HG03175 (cell line): ENCODE measurements around the gene STK10.

ENCODE experiments used
- ATAC-seq: cut with Tn5 transposase; IDR thresholded peaks from one replicate; pipeline ENCODE4 v1.9.1; 2021; ENCODE audit warnings: mild to moderate bottlenecking, moderate library complexity; ENCODE audit not compliant: unreplicated experiment

Gene STK10

GRCh38 chr5:172189693-172190296 lies 1.8 kb upstream of the STK10 start:
- ATAC-seq, result no peak

GRCh38 chr5:172188893-172189692 lies 1.1 kb upstream of the STK10 start:
- no peak for ATAC-seq

DNA sequence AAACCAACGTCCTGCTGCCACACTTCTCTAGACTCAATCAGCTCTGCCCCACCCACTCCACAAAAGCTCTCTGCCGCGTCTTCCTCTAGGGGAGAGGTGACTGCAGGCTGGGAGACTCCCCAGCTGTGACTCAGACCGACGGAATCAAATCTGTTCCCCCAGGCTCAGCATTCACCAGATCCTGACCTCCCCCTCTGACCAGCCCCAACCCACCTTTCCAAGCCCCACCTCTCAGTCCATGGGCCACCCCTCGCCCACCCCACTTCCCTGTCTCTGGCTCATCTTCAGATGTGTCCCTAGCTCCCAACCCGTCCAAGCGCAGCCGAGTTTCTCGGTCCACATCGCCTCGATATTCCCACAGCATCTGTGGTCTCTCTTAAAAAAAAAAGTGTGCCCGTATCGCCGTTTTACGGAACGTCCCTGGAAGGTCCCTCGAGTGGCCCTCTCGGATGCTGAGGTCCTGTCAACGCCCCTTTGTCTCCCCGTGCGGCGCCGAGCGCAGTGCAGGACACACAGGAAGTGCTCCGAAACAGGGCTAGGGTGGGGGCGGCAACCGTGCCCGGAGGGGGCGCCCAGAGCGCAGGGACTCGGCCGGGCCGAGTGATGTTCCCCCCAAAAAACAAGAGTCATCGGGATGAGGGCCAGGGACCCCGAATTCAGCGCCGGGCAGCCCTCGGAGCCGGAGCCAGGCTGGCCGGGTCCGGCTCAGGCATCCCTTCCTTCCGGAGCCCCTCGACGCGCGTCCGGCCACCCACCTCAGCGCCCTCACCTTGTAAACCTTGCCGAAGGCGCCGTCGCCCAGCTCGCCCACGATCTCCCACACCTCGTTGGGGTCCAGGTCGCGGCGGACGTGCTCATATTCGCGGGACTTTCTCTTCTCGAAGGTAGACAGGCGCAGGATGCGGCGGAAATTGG lies 649 bp downstream of the STK10 start:
- ATAC-seq, result peak; percentile 26

- no peak for ATAC-seq
These were observed 1.8 kb downstream of the STK10 start for GRCh38 chr5:172186114-172186695.

- ATAC-seq, result no peak
These were observed 2.9 kb downstream of the STK10 start for GRCh38 chr5:172185096-172185461.

DNA sequence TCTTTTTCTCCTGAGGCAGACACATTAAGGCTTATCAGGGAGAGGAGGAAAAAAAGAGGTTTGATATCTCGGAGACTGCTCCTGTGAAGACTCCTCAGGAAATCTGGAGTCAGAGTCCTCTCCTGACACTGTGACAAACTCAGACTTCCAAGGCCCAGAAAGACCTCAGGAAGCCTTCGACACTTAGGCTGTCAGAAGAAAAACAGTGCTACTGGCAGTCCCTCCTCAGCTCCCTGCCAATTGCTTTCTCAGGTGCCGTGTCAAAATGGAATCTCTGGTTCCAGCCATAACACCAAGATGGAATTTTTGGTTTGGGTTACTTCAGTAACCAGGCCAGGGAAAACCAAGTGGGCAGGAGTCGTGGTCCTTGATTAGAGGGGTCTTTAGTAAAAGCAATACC lies 4.1 kb downstream of the STK10 start:
- ATAC-seq, result no peak

GRCh38 chr5:172182291-172182690 lies 5.7 kb downstream of the STK10 start:
- ATAC-seq, result no peak

GRCh38 chr5:172180936-172181335 lies 7.1 kb downstream of the STK10 start:
- no peak for ATAC-seq

DNA sequence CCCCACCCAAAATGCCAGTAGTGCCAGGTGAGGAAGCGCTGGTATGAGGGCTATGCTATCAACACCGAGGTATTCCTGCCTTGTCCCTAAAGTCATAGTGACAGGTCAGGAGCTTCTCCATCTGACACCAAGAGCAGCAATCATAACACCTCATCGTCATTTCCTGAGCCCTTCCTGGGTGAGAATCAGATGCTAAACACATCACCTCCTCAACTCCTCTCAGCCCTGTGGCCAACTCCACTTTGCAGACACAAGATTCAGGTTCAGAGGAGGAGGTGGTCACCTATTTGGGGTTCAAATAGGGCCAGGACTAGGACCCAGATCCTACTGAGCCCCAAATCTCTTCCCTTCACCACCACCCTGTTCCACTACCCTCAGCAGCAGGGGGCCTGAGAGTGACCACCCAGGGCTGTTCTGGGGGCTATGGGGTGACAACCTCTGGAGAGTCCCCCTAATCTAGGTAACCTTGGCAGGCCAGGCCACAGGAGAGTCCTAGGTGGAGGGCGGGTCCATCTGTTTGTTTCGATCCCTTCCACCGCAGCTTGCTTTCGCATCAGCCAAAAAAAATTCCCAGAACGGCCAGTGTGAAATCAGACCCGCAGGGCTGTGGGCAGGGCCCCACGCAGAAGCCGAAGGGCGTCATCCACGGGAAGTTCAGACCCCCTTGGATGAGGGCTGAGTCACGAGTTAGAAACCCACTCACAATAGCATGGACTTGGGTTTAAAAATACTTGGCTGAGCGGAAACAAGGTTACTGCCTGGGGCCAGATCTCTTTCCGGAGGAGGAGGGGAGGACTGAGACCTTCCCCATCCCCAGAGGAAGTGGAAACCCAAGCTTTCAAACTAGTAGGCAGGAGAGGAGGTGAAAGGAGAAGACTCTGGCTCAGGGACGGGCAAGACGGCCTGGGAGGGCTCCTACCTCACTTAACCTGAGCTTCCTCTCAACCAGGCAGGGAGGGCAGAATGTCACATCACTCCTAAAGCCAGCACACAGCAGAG lies 8.7 kb downstream of the STK10 start:
- ATAC-seq, result peak; percentile 32

GRCh38 chr5:172178301-172178987 lies 9.6 kb downstream of the STK10 start:
- ATAC-seq, result no peak

DNA sequence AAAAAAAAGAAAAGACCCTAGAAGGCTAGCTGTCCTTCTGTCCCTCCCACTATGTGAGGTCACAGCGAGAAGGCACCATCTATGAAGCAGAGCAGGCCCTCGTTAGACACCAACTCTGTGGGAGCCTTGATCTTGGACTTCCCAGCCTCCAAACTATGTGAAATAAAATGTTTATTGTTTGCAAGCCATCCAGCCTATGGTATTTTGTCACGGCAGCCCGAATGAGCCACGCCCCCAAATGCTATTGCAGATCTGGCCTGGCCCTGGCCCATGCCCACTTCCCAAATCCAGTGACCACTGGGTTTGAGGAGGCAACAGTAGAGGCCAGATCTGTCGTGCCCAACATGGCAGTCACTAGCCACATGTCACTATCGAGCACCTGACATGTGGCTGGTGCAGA lies 10.8 kb downstream of the STK10 start:
- no peak for ATAC-seq

DNA sequence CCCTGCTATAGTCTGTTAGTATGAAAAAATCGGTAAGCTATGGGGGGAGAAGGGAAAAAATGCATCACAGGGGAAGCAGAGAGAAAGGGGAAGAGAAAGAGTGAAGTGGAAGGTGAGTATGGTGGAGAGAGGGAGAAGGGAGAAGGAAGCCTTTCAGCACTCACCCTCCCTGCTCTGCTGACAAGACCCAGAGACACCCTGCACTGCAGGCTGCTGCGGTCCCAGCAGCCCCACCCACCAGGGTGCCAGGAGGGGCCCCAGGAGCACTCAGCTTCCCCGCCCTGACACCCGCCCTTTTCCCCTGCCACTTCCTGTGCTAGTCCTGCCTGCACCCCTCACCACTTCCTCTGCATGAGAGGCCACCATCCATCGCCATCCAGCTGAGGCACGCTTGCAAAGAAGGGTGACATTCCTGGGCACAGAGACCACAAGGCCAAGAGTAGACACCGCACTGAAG lies 12.7 kb downstream of the STK10 start:
- peak; percentile 63 for ATAC-seq

DNA sequence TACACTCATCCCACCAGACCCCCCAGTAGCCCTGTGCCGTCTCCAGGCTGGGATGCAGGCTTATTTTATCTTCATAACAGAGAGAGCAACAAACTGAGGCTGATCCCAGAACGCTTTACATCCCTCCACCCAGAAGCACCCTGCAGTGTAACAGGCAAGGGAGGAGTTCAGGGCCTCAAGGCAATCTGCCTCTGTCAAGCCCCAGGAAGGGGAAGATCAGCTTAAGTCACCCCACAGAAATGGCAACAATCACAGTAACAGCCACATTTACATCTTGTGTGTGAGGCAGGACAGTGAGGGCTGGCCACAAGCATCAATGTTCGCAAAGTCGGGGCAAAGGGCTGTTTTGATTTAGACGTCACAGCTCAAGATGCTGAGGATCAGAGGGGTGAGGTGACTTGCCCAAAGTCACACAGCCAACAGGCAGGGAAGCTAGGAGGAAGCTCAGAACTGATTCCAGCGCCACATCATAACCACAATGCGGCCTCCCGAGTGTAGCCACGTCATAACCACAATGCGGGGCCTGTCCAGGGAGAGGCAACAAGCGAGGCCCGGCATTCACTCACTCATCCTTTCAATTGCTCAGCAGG lies 14.4 kb downstream of the STK10 start:
- no peak for ATAC-seq

DNA sequence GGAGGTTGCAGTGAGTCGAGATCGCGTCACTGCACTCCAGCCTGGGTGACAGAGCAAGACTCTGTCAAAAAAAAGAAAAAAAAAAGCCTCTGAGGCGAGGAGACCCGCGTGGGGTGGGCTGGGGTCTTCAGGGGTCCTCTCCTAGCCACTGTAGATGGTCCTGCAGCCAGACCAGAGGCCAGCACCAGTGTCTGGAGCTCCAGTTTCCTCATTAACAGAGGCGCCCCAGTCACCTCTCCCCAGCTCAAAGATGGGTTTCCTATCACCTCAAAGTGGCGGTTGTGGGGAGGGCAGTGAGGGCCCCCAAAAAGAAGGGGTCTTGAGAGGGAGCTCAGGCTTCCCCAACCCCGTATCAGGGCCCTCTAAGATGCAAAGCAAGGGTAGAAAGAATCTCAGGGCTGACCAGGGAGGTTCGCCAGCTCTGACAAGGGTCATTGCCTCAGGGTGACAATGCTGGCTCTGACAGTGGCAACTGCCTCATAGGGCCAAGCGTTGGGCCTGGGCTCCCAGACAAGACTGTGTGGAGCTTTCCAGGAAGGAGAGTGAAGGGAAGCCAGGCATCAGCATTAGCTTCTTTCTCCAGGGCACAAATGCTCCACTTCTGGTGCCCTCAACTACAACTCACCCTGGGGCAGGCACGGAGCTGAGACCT lies 15.0 kb downstream of the STK10 start:
- ATAC-seq, result no peak

GRCh38 chr5:172171118-172171517 lies 16.9 kb downstream of the STK10 start:
- ATAC-seq, result no peak

DNA sequence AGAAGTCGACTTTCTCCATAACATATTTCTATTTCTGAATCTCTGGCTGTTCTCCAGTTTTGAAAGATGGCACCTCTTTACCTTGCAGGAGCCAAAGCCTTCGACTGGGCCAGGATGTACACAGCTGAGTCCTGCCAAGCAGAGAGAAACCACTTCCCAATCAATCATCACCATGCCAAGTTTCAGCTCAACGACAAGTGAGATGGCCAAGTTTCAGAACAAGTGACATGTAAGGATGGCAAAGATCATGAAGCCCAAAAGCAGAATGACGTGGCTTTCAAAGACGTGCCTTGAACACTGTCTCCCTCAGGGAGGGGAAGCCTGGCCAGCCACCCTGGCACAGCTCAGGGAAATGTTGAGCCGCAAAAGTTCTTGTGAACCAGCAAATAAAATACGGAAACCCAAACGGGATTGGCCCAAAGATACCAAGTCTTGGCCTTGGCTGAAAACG lies 17.7 kb downstream of the STK10 start:
- no peak for ATAC-seq

GRCh38 chr5:172169216-172169615 lies 18.8 kb downstream of the STK10 start:
- ATAC-seq, result no peak

DNA sequence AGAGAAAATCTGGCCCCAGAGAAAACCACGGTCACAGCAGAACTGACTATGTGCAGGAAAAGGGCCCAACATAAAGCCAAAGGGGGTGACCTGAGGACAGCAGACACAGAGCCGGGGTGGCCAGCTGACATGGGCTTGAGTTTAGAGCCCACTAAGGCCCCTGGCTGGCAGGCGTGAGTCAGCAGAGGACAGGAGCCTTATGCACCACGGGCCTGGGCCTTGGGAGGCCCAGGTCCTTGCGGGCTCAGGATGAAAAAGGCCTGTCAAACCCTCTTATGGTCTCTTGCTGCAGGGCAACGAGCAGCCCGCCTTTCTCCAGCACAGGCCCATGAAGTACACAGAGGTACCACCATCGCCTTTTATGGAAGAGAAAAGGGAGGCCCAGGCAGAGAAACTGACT lies 19.7 kb downstream of the STK10 start:
- no peak for ATAC-seq
